RCC 7860 (cell line): ENCODE results near the gene EXD3.
"Not testable (repeated sequence)": the region's sequence is repeated elsewhere in the genome, so short reads cannot be mapped to it uniquely, and the experiment has no call there.

ENCODE experiments used
- DNase-seq: peaks from one replicate; pipeline ENCODE4 v3.0.0-alpha.2; 2015; ENCODE audit warnings: low spot score
- FAIRE-seq: peaks from 2 replicates; lab custom pipeline; 2012; peaks lifted over from hg19 to GRCh38; lab: Jason Lieb, UNC

The EXD3 gene

GRCh38 chr9:137382444-137383080, 40.4 kb downstream of the EXD3 start:
- FAIRE-seq (no peak), DNase-seq (no peak)

- FAIRE-seq (no peak), DNase-seq (no peak)
Measured at GRCh38 chr9:137381501-137382443, 41.2 kb downstream of the EXD3 start.

GRCh38 chr9:137380606-137381005, 42.4 kb downstream of the EXD3 start:
- FAIRE-seq (no peak), DNase-seq (no peak)

- DNase-seq (no peak), FAIRE-seq (no peak)
Measured at GRCh38 chr9:137380171-137380570, 42.8 kb downstream of the EXD3 start.

- DNase-seq (no peak), FAIRE-seq (no peak)
Measured at GRCh38 chr9:137379761-137380161, 43.2 kb downstream of the EXD3 start.

GRCh38 chr9:137378688-137379410, 44.1 kb downstream of the EXD3 start:
- not testable (repeated sequence) for DNase-seq, FAIRE-seq

GRCh38 chr9:137376386-137376785, 46.6 kb downstream of the EXD3 start:
- DNase-seq: no peak
- FAIRE-seq: no peak

GRCh38 chr9:137375321-137376058, 47.5 kb downstream of the EXD3 start:
- no peak for DNase-seq
- no peak for FAIRE-seq

- FAIRE-seq: no peak
- DNase-seq: no peak
Measured at GRCh38 chr9:137374131-137374845, 48.7 kb downstream of the EXD3 start.

- no peak for DNase-seq
- FAIRE-seq: no peak
Measured at GRCh38 chr9:137373611-137373980, 49.4 kb downstream of the EXD3 start.

GRCh38 chr9:137372693-137373610, 50.0 kb downstream of the EXD3 start:
- DNase-seq (no peak), FAIRE-seq (no peak)

GRCh38 chr9:137371946-137372651, 50.9 kb downstream of the EXD3 start:
- no peak for FAIRE-seq
- no peak for DNase-seq

- DNase-seq (no peak), FAIRE-seq (no peak)
Measured at GRCh38 chr9:137371521-137371941, 51.4 kb downstream of the EXD3 start.

- DNase-seq (no peak), FAIRE-seq (no peak)
Measured at GRCh38 chr9:137370865-137371520, 52.0 kb downstream of the EXD3 start.

GRCh38 chr9:137369911-137370764, 52.8 kb downstream of the EXD3 start:
- FAIRE-seq: no peak

GRCh38 chr9:137369061-137369787, 53.7 kb downstream of the EXD3 start:
- DNase-seq (no peak), FAIRE-seq (no peak)

More at GRCh38 chr9:137369911-137370764, 52.8 kb downstream of the EXD3 start:
- DNase-seq: no peak
